Panc1 (cell line): ENCODE data around the gene UAP1L1.

Source experiments
- POLR2AphosphoS5 ChIP-seq: IDR thresholded peaks from 2 replicates; pipeline ENCODE4 v1.6.1; 2012; ENCODE audit warnings: mild to moderate bottlenecking, low read depth, low read length, moderate library complexity
- SIN3A ChIP-seq: IDR thresholded peaks from 2 replicates; pipeline ENCODE4 v1.6.1; 2012; ENCODE audit warnings: low read depth, mild to moderate bottlenecking, low read length, moderate library complexity, borderline replicate concordance; ENCODE audit not compliant: insufficient read depth
- TCF7L2 ChIP-seq: IDR thresholded peaks from 2 replicates; pipeline ENCODE4 v1.6.1; 2011; ENCODE audit warnings: mild to moderate bottlenecking, low read depth, low read length, inconsistent platforms
- TF ChIP-seq, protein P1 (sequence below), 2 experiments: IDR thresholded peaks; 2 replicates each; pipeline ENCODE4 v1.6.1; 2011 to 2012; ENCODE audit warnings: low read depth in 2 of 2, control low read depth in 1 of 2, low read length in 1 of 2, mild to moderate bottlenecking in 1 of 2, moderate library complexity in 1 of 2; ENCODE audit not compliant: insufficient read depth in 1 of 2
- TF ChIP-seq, protein P2 (sequence below): fragments of 450-650 bp; IDR thresholded peaks from 2 replicates; pipeline ENCODE4 v1.5.1; 2017; ENCODE audit warnings: mild to moderate bottlenecking

DNA sequence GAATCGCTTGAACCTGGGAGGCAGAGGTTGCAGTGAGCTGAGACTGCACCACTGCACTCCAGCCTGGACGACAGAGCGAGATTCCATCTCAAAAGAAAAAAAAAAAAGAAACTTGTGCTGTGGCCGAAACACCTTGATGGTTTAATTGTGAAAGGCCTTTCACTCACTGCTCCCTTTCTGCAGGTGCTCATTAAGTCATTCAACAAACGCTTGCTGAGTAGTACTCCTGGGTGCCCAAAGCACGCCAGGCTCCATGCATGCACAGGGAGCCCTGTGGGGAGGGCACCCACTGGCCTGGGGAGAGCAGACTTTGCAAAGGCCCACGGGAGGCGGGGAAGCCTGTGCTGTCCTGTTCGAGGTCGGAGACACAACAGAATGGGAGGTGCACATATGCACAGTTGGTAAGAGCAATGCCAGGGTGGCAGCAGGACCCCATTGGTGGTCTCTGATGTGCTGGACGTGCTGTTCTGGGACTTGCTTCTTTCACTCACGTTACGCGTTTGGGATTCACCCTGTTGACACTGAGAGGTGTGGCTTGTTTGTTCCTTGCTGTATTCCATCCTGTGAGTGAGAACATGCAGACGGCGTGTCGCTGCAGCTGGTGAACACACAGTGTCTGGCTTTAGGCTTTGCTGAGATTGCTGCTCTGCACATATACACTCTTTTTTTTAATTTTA, 20.4 kb upstream of the UAP1L1 start:
- TF ChIP-seq, protein P1, sequence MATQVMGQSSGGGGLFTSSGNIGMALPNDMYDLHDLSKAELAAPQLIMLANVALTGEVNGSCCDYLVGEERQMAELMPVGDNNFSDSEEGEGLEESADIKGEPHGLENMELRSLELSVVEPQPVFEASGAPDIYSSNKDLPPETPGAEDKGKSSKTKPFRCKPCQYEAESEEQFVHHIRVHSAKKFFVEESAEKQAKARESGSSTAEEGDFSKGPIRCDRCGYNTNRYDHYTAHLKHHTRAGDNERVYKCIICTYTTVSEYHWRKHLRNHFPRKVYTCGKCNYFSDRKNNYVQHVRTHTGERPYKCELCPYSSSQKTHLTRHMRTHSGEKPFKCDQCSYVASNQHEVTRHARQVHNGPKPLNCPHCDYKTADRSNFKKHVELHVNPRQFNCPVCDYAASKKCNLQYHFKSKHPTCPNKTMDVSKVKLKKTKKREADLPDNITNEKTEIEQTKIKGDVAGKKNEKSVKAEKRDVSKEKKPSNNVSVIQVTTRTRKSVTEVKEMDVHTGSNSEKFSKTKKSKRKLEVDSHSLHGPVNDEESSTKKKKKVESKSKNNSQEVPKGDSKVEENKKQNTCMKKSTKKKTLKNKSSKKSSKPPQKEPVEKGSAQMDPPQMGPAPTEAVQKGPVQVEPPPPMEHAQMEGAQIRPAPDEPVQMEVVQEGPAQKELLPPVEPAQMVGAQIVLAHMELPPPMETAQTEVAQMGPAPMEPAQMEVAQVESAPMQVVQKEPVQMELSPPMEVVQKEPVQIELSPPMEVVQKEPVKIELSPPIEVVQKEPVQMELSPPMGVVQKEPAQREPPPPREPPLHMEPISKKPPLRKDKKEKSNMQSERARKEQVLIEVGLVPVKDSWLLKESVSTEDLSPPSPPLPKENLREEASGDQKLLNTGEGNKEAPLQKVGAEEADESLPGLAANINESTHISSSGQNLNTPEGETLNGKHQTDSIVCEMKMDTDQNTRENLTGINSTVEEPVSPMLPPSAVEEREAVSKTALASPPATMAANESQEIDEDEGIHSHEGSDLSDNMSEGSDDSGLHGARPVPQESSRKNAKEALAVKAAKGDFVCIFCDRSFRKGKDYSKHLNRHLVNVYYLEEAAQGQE (IDR thresholded peaks at IDR 0.05; ENCODE audit: insufficient read depth in 1 of 2, low read depth in 2 of 2, low read length in 1 of 2), result no peak
- TF ChIP-seq, protein P2, sequence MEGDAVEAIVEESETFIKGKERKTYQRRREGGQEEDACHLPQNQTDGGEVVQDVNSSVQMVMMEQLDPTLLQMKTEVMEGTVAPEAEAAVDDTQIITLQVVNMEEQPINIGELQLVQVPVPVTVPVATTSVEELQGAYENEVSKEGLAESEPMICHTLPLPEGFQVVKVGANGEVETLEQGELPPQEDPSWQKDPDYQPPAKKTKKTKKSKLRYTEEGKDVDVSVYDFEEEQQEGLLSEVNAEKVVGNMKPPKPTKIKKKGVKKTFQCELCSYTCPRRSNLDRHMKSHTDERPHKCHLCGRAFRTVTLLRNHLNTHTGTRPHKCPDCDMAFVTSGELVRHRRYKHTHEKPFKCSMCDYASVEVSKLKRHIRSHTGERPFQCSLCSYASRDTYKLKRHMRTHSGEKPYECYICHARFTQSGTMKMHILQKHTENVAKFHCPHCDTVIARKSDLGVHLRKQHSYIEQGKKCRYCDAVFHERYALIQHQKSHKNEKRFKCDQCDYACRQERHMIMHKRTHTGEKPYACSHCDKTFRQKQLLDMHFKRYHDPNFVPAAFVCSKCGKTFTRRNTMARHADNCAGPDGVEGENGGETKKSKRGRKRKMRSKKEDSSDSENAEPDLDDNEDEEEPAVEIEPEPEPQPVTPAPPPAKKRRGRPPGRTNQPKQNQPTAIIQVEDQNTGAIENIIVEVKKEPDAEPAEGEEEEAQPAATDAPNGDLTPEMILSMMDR, result no peak
- no peak for TF ChIP-seq POLR2AphosphoS5
- TF ChIP-seq SIN3A, result no peak
- no peak for TF ChIP-seq TCF7L2
